ENCODE results near the gene CPVL. TPM values are rescaled to one million over a fixed set of nuclear protein-coding genes. Genes with fewer than 3 reads are reported as not detected.
"Not testable (repeated sequence)": the region's sequence is repeated elsewhere in the genome, so short reads cannot be mapped to it uniquely, and the experiment has no call there.

The CPVL gene
- total RNA-seq, 4 donors from 2014 or later: 3.9 to 34.1 (median 15.7) TPM

DNA sequence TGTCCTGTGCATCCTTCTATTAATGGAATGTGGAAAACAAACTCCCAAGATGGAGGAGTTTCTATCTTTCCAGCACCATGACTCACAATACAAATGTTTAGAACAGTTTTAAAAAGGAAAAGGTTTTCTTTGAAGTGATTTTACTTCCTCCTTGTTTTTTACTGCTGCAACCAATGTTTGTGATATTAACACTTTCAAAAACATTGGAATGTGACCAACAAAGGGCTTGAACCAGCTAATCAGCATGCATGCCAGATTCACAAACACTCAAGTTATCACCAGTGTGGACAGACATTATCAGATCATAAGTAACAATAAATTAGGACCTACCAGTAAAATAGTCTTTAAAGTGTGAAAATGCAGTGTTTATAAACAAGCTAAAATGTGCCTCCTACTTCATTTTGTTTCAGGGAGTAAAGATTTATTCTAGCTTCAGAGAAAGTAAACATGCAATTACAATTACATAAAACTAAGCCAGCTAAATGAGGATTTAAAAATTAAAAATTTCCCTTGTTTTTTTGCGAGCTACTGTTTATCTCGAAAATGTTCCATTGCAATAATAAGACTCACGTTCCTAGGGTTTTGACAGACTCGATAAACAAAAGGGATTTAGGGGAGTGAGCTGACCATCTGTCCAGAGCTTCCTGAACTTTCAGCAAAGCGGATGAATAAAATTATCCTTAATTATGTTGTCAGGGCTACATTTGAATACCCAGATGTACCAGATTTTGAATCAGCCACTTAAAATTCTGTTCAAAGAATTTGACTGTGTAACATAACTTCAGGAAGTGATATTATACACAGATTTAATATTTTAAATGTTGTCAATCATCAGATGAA is 29.8 kb downstream of the CPVL start:
- H3K27ac ChIP-seq: peak overlapping the region in 3 of 4 donors; percentile 22 to 69 (median 67)
- H3K36me3 ChIP-seq: no peaks in the 10 kb centered on the region
- 52 to 61% methylated on average over 5 of the region's 5 CpGs for WGBS, 2 donors
- no peak for DNase-seq
- intact Hi-C loops (cut with DNase I): no loop called here
- no peaks in the 10 kb centered on the region for H3K9me3 ChIP-seq
- no peak overlapping the region for H3K4me3 ChIP-seq
- peaks cover 22 to 54% (median 32%) of the 10 kb centered on the region in 3 donors for H3K4me1 ChIP-seq
- H3K27me3 ChIP-seq: no peaks in the 10 kb centered on the region
- TF ChIP-seq POLR2A (IDR thresholded peaks at IDR 0.05): no peak
- TF ChIP-seq, protein P1, sequence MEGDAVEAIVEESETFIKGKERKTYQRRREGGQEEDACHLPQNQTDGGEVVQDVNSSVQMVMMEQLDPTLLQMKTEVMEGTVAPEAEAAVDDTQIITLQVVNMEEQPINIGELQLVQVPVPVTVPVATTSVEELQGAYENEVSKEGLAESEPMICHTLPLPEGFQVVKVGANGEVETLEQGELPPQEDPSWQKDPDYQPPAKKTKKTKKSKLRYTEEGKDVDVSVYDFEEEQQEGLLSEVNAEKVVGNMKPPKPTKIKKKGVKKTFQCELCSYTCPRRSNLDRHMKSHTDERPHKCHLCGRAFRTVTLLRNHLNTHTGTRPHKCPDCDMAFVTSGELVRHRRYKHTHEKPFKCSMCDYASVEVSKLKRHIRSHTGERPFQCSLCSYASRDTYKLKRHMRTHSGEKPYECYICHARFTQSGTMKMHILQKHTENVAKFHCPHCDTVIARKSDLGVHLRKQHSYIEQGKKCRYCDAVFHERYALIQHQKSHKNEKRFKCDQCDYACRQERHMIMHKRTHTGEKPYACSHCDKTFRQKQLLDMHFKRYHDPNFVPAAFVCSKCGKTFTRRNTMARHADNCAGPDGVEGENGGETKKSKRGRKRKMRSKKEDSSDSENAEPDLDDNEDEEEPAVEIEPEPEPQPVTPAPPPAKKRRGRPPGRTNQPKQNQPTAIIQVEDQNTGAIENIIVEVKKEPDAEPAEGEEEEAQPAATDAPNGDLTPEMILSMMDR (IDR thresholded peaks at IDR 0.05): no peak

DNA sequence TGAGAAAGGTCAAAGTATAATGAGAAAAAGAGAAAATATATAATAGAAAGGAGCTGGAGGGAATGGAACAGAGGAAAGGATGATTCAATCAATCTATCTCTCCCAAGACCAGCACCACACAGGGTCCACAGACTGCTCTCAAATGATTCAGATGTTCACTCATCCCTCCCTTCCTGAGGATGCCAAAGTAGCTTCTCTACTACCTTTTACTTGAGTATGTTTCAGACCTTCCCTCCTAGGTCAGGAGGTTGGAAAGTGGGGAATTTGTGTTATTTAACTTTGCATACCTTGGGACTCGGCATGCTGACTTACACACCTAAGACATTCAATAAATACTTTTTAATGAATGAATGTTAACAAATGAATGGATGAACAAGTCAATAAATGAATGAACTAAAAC is 30.6 kb downstream of the CPVL start:
- no peaks in the 10 kb centered on the region for H3K9me3 ChIP-seq
- H3K27me3 ChIP-seq: no peaks in the 10 kb centered on the region
- H3K36me3 ChIP-seq: no peaks in the 10 kb centered on the region
- DNase-seq: no peak
- WGBS, 2 donors: 88 to 92% methylated on average over 1 of the region's 1 CpG
- peaks cover 22 to 60% (median 32%) of the 10 kb centered on the region in 3 donors for H3K4me1 ChIP-seq
- no peak for TF ChIP-seq POLR2A (IDR thresholded peaks at IDR 0.05)
- TF ChIP-seq, protein P1 (IDR thresholded peaks at IDR 0.05): no peak
- peak overlapping the region in 3 of 4 donors; percentile 41 to 67 (median 45) for H3K27ac ChIP-seq
- no peak overlapping the region for H3K4me3 ChIP-seq
- intact Hi-C loops (cut with DNase I): no loop called here

DNA sequence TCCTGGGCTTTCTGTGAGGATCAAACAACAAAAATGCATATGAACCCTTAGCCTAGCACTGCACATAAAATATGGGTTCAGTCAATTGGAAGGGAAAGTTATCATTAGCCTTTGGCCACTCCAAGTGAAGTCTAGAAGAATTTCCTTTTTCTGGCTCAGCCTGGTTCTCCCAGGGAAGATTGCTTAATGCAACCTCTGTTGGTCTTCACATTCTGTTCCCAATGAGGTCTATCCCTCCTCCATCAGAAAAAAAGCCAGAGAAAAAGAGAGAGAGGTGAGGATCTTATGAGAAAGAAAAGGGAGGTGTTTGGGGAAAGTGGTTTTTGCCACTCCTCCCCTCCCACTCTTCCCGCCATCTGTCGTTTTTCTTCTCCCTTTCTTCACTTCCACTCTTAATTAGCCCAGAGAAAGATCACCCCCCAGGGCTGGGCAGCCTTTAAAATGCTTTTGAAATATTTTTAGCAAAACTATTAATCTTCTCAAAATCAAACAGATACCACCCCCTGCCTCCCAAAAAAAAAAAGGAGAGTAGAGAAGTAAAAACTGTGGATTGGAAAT is 31.1 kb downstream of the CPVL start:
- intact Hi-C loops (cut with DNase I): no loop called here
- peaks cover 22 to 65% (median 34%) of the 10 kb centered on the region in 3 donors for H3K4me1 ChIP-seq
- H3K27me3 ChIP-seq: no peaks in the 10 kb centered on the region
- no peaks in the 10 kb centered on the region for H3K9me3 ChIP-seq
- H3K36me3 ChIP-seq: no peaks in the 10 kb centered on the region
- 60 to 87% methylated on average over 1 to 2 of the region's 2 CpGs for WGBS, 2 donors
- TF ChIP-seq, protein P1 (IDR thresholded peaks at IDR 0.05): no peak
- TF ChIP-seq POLR2A (IDR thresholded peaks at IDR 0.05): no peak
- no peak for DNase-seq
- peak overlapping the region in 2 of 4 donors; percentile 45 to 67 for H3K27ac ChIP-seq
- H3K4me3 ChIP-seq: no peak overlapping the region

DNA sequence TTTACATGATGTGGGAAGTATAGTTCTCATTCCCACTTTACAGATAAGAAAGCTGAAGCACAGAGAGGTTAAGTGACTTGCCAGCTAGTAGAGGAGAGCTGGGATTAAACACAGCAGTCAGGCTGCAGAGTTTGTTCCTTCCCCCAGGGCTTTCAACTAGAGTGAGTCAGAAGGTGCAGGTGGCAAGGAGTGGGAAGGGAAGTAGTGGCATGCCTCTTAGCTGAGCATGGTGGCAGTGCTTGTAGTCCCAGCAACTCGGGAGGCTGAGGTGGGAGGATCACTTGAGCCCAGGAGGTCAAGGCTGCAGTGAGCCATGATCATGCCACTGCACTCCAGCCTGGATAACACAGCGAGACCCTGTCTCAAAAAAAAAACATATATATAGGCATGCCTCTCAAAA is 32.1 kb downstream of the CPVL start:
- H3K9me3 ChIP-seq; intact Hi-C loops (cut with DNase I); DNase-seq; H3K27me3 ChIP-seq; H3K36me3 ChIP-seq; H3K4me3 ChIP-seq: not testable (repeated sequence)
- WGBS, 2 donors: 65% methylated on average over 2 of the region's 2 CpGs; no CpG with 5 or more reads in 1 of the 2 donors
- H3K27ac ChIP-seq: peak overlapping the region in 3 of 4 donors; percentile 6 to 65 (median 40)
- peaks cover 22 to 75% (median 40%) of the 10 kb centered on the region in 3 donors for H3K4me1 ChIP-seq

DNA sequence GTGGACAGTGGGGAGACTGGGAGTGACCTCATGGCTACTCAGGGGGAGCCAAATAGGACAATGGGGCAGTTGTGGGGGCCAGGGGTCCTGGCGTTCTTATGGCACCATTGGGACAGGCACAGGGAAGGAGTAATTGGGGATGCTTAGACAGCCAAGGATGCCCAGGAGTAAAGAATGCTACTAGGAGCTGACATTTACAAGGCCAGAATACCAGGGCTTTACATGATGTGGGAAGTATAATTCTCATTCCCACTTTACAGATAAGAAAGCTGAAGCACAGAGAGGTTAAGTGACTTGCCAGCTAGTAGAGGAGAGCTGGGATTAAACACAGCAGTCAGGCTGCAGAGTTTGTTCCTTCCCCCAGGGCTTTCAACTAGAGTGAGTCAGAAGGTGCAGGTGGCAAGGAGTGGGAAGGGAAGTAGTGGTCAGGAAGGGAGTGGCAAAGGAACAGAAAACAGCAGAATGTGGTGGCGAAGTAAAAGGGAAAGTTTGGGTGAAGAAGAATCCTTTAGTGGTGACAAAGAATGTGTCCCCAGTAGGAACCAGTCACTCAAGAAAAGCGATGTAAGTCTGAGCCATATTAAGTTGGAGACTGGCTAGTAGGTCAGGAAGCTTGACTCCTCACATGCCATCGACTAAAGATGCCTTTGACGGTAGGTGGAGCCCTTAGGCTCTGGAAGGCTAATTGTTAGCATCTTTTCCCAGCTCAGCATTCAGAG is 32.8 kb downstream of the CPVL start:
- Histone ChIP-seq H3K27me3 (no peaks in the 10 kb centered on the region), H3K4me1 (peaks cover 22 to 81% (median 40%) of the 10 kb centered on the region in 3 donors), H3K27ac (peak overlapping the region; percentile 40 to 65 (median 60)), H3K4me3 (no peak overlapping the region), H3K36me3 (no peaks in the 10 kb centered on the region), H3K9me3 (no peaks in the 10 kb centered on the region)
- no peak for DNase-seq
- intact Hi-C loops (cut with DNase I): no loop called here
- no peak for TF ChIP-seq POLR2A (IDR thresholded peaks at IDR 0.05)
- TF ChIP-seq, protein P1 (IDR thresholded peaks at IDR 0.05): peak in 2 of 6 experiments; percentile 7 to 36
- 20 to 31% methylated on average over 5 of the region's 5 CpGs for WGBS, 2 donors

Data from esophagus squamous epithelium (tissue), 5 donors.